GM12878 (cell line): Measurements from ENCODE around the gene MID1. TPM values are rescaled to one million over a fixed set of nuclear protein-coding genes. Genes with fewer than 3 reads are reported as not detected.

ENCODE experiments used
- ATAC-seq: fragments of 200-7000 bp; cut with Tn5 transposase; 3 replicates; pipeline ENCODE4 v1.9.1; 2020; ENCODE audit warnings: mild to moderate bottlenecking, moderate library complexity
- BruUV-seq: library from RNA; stranded (reverse); fragments of 400-500 nt; replicated peaks from 2 replicates; lab custom pipeline; 2021; lab: Mats Ljungman, UMichigan
- CTCF ChIA-PET: fragments of 300-600 bp; sonication (Branson Sonifier 250); formaldehyde crosslinking; extraction: SDS; loops from one replicate; lab custom pipeline; 2021; ENCODE audit warnings: inconsistent platforms; lab: Yijun Ruan, JAX
- POLR2A ChIA-PET: fragments of 350-600 bp; formaldehyde crosslinking; extraction: SDS; loops from one replicate; lab custom pipeline; 2021; ENCODE audit warnings: inconsistent platforms; lab: Charles Lee
- RAD21 ChIA-PET: fragments of 300-600 bp; sonication (Branson Sonifier 250); formaldehyde crosslinking; loops from one replicate; lab custom pipeline; 2023; ENCODE audit warnings: antibody characterized with exemption; ENCODE audit not compliant: unreplicated experiment; lab: Charles Lee
- SMC1A ChIA-PET: fragments of 300-600 bp; sonication (Branson Sonifier 250); formaldehyde crosslinking; loops from one replicate; lab custom pipeline; 2023; ENCODE audit not compliant: unreplicated experiment, uncharacterized antibody; lab: Charles Lee
- DNase-seq: peaks from one replicate; pipeline ENCODE4 v3.0.0-alpha.2; 2011; ENCODE audit warnings: low read depth, low spot score
- FAIRE-seq: peaks from 3 replicates; lab custom pipeline; 2011; peaks lifted over from hg19 to GRCh38; lab: Jason Lieb, UNC
- H2AFZ ChIP-seq: 2 replicates; pipeline ENCODE4 v1.6.0; 2011; ENCODE audit warnings: low read depth, low read length, control low read depth; ENCODE audit not compliant: control insufficient read depth
- H3K27ac ChIP-seq: 2 replicates; pipeline ENCODE4 v1.5.1; 2011; ENCODE audit warnings: control low read depth; ENCODE audit not compliant: control insufficient read depth, insufficient read depth
- H3K27me3 ChIP-seq, 2 experiments: replicated peaks in 1 of 2; 2 replicates each; pipeline versions ENCODE4 v1.6.0 to v1.6.1; 2011; ENCODE audit warnings: low read length in 1 of 2; ENCODE audit not compliant: control insufficient read depth in 2 of 2, insufficient read depth in 2 of 2
- H3K36me3 ChIP-seq, 2 experiments: 2 replicates each; pipeline ENCODE4 v1.5.1; 2011; ENCODE audit warnings: low read length in 1 of 2; ENCODE audit not compliant: control insufficient read depth in 2 of 2, insufficient read depth in 2 of 2
- H3K4me1 ChIP-seq: 2 replicates; pipeline ENCODE4 v1.6.1; 2011; ENCODE audit warnings: mild to moderate bottlenecking, low read length, moderate library complexity, mixed read lengths; ENCODE audit not compliant: control insufficient read depth, insufficient read depth
- H3K4me2 ChIP-seq: 2 replicates; pipeline ENCODE4 v1.6.0; 2011; ENCODE audit warnings: control low read depth; ENCODE audit not compliant: control insufficient read depth, insufficient read depth
- H3K4me3 ChIP-seq: fragments of 200-600 bp; sonication (generic); 2 replicates; pipeline ENCODE4 v1.5.1; 2016
- H3K79me2 ChIP-seq: 2 replicates; pipeline ENCODE4 v1.6.0; 2011; ENCODE audit warnings: low read length; ENCODE audit not compliant: control insufficient read depth, insufficient read depth
- H3K9ac ChIP-seq: 2 replicates; pipeline ENCODE4 v1.8.0; 2011; ENCODE audit warnings: low read length, control low read depth, mixed read lengths; ENCODE audit not compliant: control insufficient read depth, insufficient read depth
- H3K9me3 ChIP-seq: replicated peaks from 3 replicates; pipeline ENCODE4 v1.5.1; 2011; ENCODE audit warnings: mild to moderate bottlenecking, low read length; ENCODE audit not compliant: control insufficient read depth, insufficient read depth
- H4K20me1 ChIP-seq: 2 replicates; pipeline ENCODE4 v1.6.0; 2011; ENCODE audit not compliant: control insufficient read depth, insufficient read depth
- ATF3 ChIP-seq: IDR thresholded peaks from 2 replicates; pipeline ENCODE4 v1.6.1; 2011; ENCODE audit warnings: low read depth, mild to moderate bottlenecking, low read length, moderate library complexity, borderline replicate concordance; ENCODE audit errors: extremely low read depth
- BRCA1 ChIP-seq: IDR thresholded peaks from 2 replicates; pipeline ENCODE4 v1.6.1; 2011; ENCODE audit warnings: low read depth, low read length, improper control_type of control experiment
- EZH2 ChIP-seq: IDR thresholded peaks from 2 replicates; pipeline ENCODE4 v1.6.1; 2012; ENCODE audit warnings: low read depth, mild to moderate bottlenecking, control low read depth, inconsistent platforms, low read length, borderline replicate concordance; ENCODE audit not compliant: control insufficient read depth
- MEF2B ChIP-seq: fragments of 450-650 bp; IDR thresholded peaks from 2 replicates; pipeline ENCODE4 v1.6.1; 2018; ENCODE audit warnings: mild to moderate bottlenecking, moderate library complexity; ENCODE audit not compliant: partially characterized antibody, poor library complexity, severe bottlenecking
- PAX5 ChIP-seq: IDR thresholded peaks from 2 replicates; pipeline ENCODE4 v1.6.1; 2011; ENCODE audit warnings: low read depth, low read length, borderline replicate concordance
- PRDM15 ChIP-seq: fragments of 450-650 bp; formaldehyde crosslinking; IDR thresholded peaks from 2 replicates; pipeline ENCODE4 v1.4.0; 2020; ENCODE audit warnings: mild to moderate bottlenecking, moderate library complexity
- SPI1 ChIP-seq: IDR thresholded peaks from 2 replicates; pipeline ENCODE4 v1.6.1; 2011; ENCODE audit warnings: low read depth, mild to moderate bottlenecking, low read length, moderate library complexity, borderline replicate concordance; ENCODE audit not compliant: insufficient read depth
- TCF7 ChIP-seq: IDR thresholded peaks from 2 replicates; pipeline ENCODE4 v1.6.1; 2014; ENCODE audit warnings: antibody characterized with exemption, borderline replicate concordance
- YY1 ChIP-seq: IDR thresholded peaks from 2 replicates; pipeline ENCODE4 v1.6.1; 2011; ENCODE audit warnings: low read depth, mild to moderate bottlenecking, low read length
- ZBTB33 ChIP-seq: fragments of 450-650 bp; IDR thresholded peaks from 2 replicates; pipeline ENCODE4 v1.6.1; 2017; ENCODE audit warnings: mild to moderate bottlenecking
- ZNF24 ChIP-seq: fragments of 450-650 bp; IDR thresholded peaks from 2 replicates; pipeline ENCODE4 v1.6.1; 2017; ENCODE audit warnings: antibody characterized with exemption, mild to moderate bottlenecking
- WGBS: methylation state at CpG from one replicate; pipeline ENCODE4 v1.1.6; 2016; ENCODE audit warnings: low lambda C conversion rate; ENCODE audit not compliant: insufficient replicate concordance, insufficient coverage; ENCODE audit errors: missing lambda C conversion rate; 5-methylcytosine and 5-hydroxymethylcytosine counted together
- in situ Hi-C: fragments of 300-500 bp; cut with MboI; formaldehyde crosslinking; loops from 9 replicates; pipeline ENCODE4 v1.14.3; 2018; ENCODE audit warnings: mixed read lengths
- intact Hi-C: fragments of 100-400 bp; cut with micrococcal nuclease; formaldehyde crosslinking; loops from one replicate; pipeline ENCODE4 v1.14.2; 2022; ENCODE audit not compliant: unreplicated experiment
- polyA plus RNA-seq, 11 experiments: library from polyadenylated mRNA; depleted of rRNA in 4 of 11; unstranded in 6 of 11; stranded (reverse) in 5 of 11; fragments of >200 nt; fragmentation: Nextera tagmentation in 4 of 11; fragmentation: Illumina TruSeq in 1 of 11; extraction: Ambion mirVana in 4 of 11; extraction: Trizol in 1 of 11; gene quantifications; 1 replicate in 1 of 11; 2 replicates in 10 of 11; pipeline versions ENCODE4 v1.2.1 to v1.2.3, GENCODE V29; 2011 to 2016; ENCODE audit warnings: inconsistent platforms in 2 of 11, missing spikeins in 2 of 11, low read depth in 1 of 11
- total RNA-seq, 4 experiments: library from RNA; depleted of rRNA in 3 of 4; stranded (reverse); fragments of >200 nt in 3 of 4; fragmentation: Illumina TruSeq in 1 of 4; extraction: Trizol in 1 of 4; gene quantifications; 2 replicates each; pipeline versions ENCODE4 v1.2.1 to v1.2.3, GENCODE V29; 2013 to 2021
- TF ChIP-seq, protein P1 (sequence below): IDR thresholded peaks from 2 replicates; pipeline ENCODE4 v1.6.1; 2011; ENCODE audit warnings: borderline replicate concordance, low read depth, mild to moderate bottlenecking, moderate library complexity, low read length; ENCODE audit not compliant: insufficient read depth, poor library complexity, severe bottlenecking

Gene MID1
- total and polyA plus RNA-seq, 10 of the 15 experiments (the other 5 are each of a cell fraction or from before 2014, with no cell fraction given): 0.04 to 0.51 (median 0.14) TPM; not detected in 1

GRCh38 chrX:10576186-10576585 is 44.2 kb downstream of the MID1 start (continued):
- TF ChIP-seq, protein P1, sequence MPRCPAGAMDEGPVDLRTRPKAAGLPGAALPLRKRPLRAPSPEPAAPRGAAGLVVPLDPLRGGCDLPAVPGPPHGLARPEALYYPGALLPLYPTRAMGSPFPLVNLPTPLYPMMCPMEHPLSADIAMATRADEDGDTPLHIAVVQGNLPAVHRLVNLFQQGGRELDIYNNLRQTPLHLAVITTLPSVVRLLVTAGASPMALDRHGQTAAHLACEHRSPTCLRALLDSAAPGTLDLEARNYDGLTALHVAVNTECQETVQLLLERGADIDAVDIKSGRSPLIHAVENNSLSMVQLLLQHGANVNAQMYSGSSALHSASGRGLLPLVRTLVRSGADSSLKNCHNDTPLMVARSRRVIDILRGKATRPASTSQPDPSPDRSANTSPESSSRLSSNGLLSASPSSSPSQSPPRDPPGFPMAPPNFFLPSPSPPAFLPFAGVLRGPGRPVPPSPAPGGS: no peak

DNA sequence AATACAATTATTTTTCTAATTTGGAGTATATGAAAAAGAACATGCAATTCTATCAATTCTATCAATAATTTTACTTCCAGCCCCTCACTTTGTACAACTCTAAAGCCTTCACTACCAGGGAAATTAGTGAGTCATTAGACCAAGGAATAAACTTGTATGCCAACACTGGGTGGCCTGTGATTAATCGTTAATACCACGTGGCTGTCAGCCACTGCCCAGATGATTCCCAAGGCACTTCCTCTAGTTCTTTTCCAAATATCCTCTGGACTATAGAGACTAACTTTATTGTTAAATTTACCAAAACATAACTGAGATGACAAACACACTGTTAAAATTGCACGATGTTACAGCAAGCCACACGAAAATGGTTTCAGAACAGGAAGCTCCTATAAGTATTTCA is 45.7 kb downstream of the MID1 start:
- intact Hi-C loops: no loop called here
- POLR2A ChIA-PET: no interaction called here
- CTCF ChIA-PET: no interaction called here
- FAIRE-seq (no peak), ATAC-seq (no peak), DNase-seq (no peak)
- Histone ChIP-seq H3K4me2 (no peak overlapping the region), H2AFZ (no peak overlapping the region), H3K9ac (no peak overlapping the region), H4K20me1 (no peaks in the 10 kb centered on the region), H3K36me3 (no peaks in the 10 kb centered on the region), H3K79me2 (no peaks in the 10 kb centered on the region), H3K9me3 (no peaks in the 10 kb centered on the region), H3K27ac (no peak overlapping the region), H3K27me3 (no peaks in the 10 kb centered on the region), H3K4me1 (no peaks in the 10 kb centered on the region), H3K4me3 (no peak overlapping the region)
- SMC1A ChIA-PET: no interaction called here
- in situ Hi-C loops: no loop called here
- RAD21 ChIA-PET: no interaction called here
- 37% methylated on average over 4 of the region's 4 CpGs for WGBS
- no TSS peak for BruUV-seq
- TF ChIP-seq ZNF24 (no peak), EZH2 (no peak), BRCA1 (no peak), SPI1 (no peak), TCF7 (no peak), ATF3 (no peak), PRDM15 (CRISPR knock-in tag) (no peak), PAX5 (no peak), YY1 (no peak), MEF2B (no peak), ZBTB33 (no peak)
